Neural cell (in vitro differentiated cells): ENCODE data around the gene KLF13. TPM values are rescaled to one million over a fixed set of nuclear protein-coding genes. Genes with fewer than 3 reads are reported as not detected.

Experiments used
- H2AFZ ChIP-seq: fragments of 200-600, 300-800 bp; sonication (generic), shearing (Covaris generic); 2 replicates; pipeline ENCODE4 v1.6.0; 2014; ENCODE audit warnings: low read depth, mild to moderate bottlenecking, antibody characterized with exemption, low read length, moderate library complexity
- H3F3A ChIP-seq: fragments of 200-600 bp; shearing (Covaris generic); 2 replicates; pipeline ENCODE4 v1.6.1; 2016; ENCODE audit warnings: mild to moderate bottlenecking, moderate library complexity, mixed read lengths, antibody characterized with exemption, low read length; ENCODE audit not compliant: insufficient read depth, poor library complexity, severe bottlenecking
- H3K27ac ChIP-seq: fragments of 200-600, 300-800 bp; sonication (generic), shearing (Covaris generic); 2 replicates; pipeline ENCODE4 v1.5.1; 2014; ENCODE audit warnings: mild to moderate bottlenecking, low read length, moderate library complexity
- H3K27me3 ChIP-seq: fragments of 300-800, 200-600 bp; sonication (generic), shearing (Covaris generic); 2 replicates; pipeline ENCODE4 v1.6.0; 2014; ENCODE audit warnings: mild to moderate bottlenecking, low read depth, low read length, moderate library complexity; ENCODE audit not compliant: insufficient read depth
- H3K36me3 ChIP-seq: fragments of 300-800, 200-600 bp; sonication (generic), shearing (Covaris generic); 2 replicates; pipeline ENCODE4 v1.5.1; 2014; ENCODE audit warnings: mild to moderate bottlenecking, antibody characterized with exemption, low read length, moderate library complexity; ENCODE audit not compliant: insufficient read depth
- H3K4me2 ChIP-seq: fragments of 300-800, 200-600 bp; sonication (generic), shearing (Covaris generic); 2 replicates; pipeline ENCODE4 v1.6.0; 2014; ENCODE audit warnings: mild to moderate bottlenecking, low read length
- H3K4me3 ChIP-seq: fragments of 300-800, 200-600 bp; sonication (generic), shearing (Covaris generic); 2 replicates; pipeline ENCODE4 v1.5.1; 2014; ENCODE audit warnings: mild to moderate bottlenecking, low read length, moderate library complexity
- H3K79me2 ChIP-seq: fragments of 200-600 bp; shearing (Covaris generic); replicated peaks from 2 replicates; pipeline ENCODE4 v1.6.0; 2014; ENCODE audit warnings: mild to moderate bottlenecking, low read length, moderate library complexity; ENCODE audit not compliant: insufficient read depth
- H3K9ac ChIP-seq: fragments of 300-800, 200-600 bp; sonication (generic), shearing (Covaris generic); 2 replicates; pipeline ENCODE4 v1.6.1; 2016; ENCODE audit warnings: mild to moderate bottlenecking, low read length, mixed read lengths
- H3K9me2 ChIP-seq: fragments of 200-600 bp; shearing (Covaris generic); 2 replicates; pipeline ENCODE4 v1.6.1; 2016; ENCODE audit warnings: mild to moderate bottlenecking, low read length, mixed read lengths; ENCODE audit not compliant: insufficient read depth
- H3K9me3 ChIP-seq: fragments of 200-600, 300-800 bp; sonication (generic), shearing (Covaris generic); 2 replicates; pipeline ENCODE4 v1.6.1; 2016; ENCODE audit warnings: mild to moderate bottlenecking, mixed run types, low read length, moderate library complexity, mixed read lengths
- H4K20me1 ChIP-seq: fragments of 200-600 bp; shearing (Covaris generic); 2 replicates; pipeline ENCODE4 v1.6.1; 2016; ENCODE audit warnings: mild to moderate bottlenecking, mixed run types; ENCODE audit not compliant: insufficient read depth
- EP300 ChIP-seq: fragments of 450-650 bp; conservative IDR thresholded peaks from 2 replicates; pipeline ENCODE4 v1.6.1; 2014; ENCODE audit warnings: antibody characterized with exemption, mild to moderate bottlenecking, moderate library complexity; ENCODE audit not compliant: poor library complexity, severe bottlenecking
- EZH2 ChIP-seq: fragments of 200-600, 300-800 bp; shearing (Covaris generic), sonication (generic); IDR thresholded peaks from 2 replicates; pipeline ENCODE4 v1.6.1; 2014; ENCODE audit warnings: antibody characterized with exemption, low read length, borderline replicate concordance, mild to moderate bottlenecking; ENCODE audit not compliant: insufficient read depth, poor library complexity, severe bottlenecking
- MXI1 ChIP-seq: fragments of 450-650 bp; conservative IDR thresholded peaks from 2 replicates; pipeline ENCODE4 v1.6.1; 2014; ENCODE audit warnings: antibody characterized with exemption, mild to moderate bottlenecking; ENCODE audit not compliant: poor library complexity, severe bottlenecking
- POLR2AphosphoS5 ChIP-seq: IDR thresholded peaks from 2 replicates; pipeline ENCODE4 v1.6.1; 2012
- RAD21 ChIP-seq: fragments of 450-650 bp; conservative IDR thresholded peaks from 2 replicates; pipeline ENCODE4 v1.6.1; 2014; ENCODE audit warnings: antibody characterized with exemption, mild to moderate bottlenecking, moderate library complexity
- REST ChIP-seq: IDR thresholded peaks from 2 replicates; pipeline ENCODE4 v1.6.1; 2012; ENCODE audit warnings: borderline replicate concordance
- SMC3 ChIP-seq: fragments of 450-650 bp; conservative IDR thresholded peaks from 2 replicates; pipeline ENCODE4 v1.6.1; 2014; ENCODE audit warnings: antibody characterized with exemption, mild to moderate bottlenecking, moderate library complexity; ENCODE audit not compliant: poor library complexity
- TAF1 ChIP-seq: IDR thresholded peaks from 2 replicates; pipeline ENCODE4 v1.6.1; 2012; ENCODE audit warnings: low read depth
- polyA plus RNA-seq: library from polyadenylated mRNA; depleted of rRNA; stranded (reverse); fragments of >200 nt; gene quantifications from 2 replicates; pipeline ENCODE4 v1.2.3, GENCODE V29; 2014
- TF ChIP-seq, protein P1 (sequence below): fragments of 450-650 bp; IDR thresholded peaks from 2 replicates; pipeline ENCODE4 v1.5.1; 2014; ENCODE audit warnings: antibody characterized with exemption, mild to moderate bottlenecking, moderate library complexity; ENCODE audit not compliant: poor library complexity, severe bottlenecking

The KLF13 gene
- polyA plus RNA-seq, 1 donor from 2014 or later, result 17.0 TPM

DNA sequence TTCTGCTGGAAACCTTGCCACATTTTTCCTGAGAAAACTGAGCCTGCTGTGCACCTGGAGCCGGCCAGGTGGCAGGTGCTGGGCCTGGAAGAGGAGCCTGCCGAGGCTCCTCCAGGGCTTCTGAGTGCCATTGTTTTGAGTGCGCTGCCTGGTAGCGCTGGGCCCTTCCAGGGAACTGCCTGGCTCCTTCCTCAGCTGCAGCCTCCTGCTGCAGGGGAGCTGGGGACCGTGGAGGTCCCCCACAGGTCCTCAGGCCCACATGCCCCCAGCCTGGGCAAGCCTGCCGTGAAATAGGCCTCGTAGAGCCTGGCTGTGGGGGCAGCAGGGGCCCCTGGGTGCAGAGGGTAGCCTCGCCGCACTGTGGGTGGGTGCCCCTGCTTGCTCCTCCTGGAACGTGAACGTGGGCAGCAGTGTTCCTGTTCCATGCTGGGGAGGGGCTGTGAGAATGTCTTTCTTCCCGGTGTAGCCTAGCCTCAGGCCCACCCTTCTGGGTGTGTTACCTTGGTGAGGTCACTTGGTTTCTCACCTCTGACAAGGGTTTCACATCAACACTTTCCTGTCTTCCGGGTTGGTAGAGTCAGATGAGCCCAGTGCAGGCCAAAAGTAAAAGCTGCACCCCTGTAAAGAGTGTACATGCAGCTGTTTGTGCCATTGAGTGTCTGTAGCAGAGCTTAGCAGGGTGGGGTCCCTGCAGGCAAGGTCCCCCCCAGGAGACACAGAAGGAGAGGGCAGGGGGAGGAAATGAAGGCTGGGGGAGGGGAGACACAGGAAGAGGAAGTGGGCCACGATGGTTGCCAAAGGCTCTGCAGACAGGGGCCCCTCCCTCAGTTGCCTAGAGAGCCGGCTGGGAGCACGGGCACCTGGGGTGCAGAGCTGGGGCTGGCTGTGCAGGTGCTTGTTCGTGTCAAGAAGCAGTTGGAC lies 34.5 kb downstream of the KLF13 start:
- H3K36me3 ChIP-seq, result no peaks in the 10 kb centered on the region
- no peak overlapping the region for H2AFZ ChIP-seq
- H3K9ac ChIP-seq, result no peak overlapping the region
- H3K27ac ChIP-seq, result no peak overlapping the region
- H3K4me2 ChIP-seq, result no peak overlapping the region
- H3K27me3 ChIP-seq, result no peaks in the 10 kb centered on the region
- H3K79me2 ChIP-seq, result peaks cover 34% of the 10 kb centered on the region
- TF ChIP-seq REST (no peak), TAF1 (no peak), MXI1 (no peak), SMC3 (no peak), EZH2 (no peak), POLR2AphosphoS5 (no peak), RAD21 (no peak), EP300 (no peak)
- TF ChIP-seq, protein P1, sequence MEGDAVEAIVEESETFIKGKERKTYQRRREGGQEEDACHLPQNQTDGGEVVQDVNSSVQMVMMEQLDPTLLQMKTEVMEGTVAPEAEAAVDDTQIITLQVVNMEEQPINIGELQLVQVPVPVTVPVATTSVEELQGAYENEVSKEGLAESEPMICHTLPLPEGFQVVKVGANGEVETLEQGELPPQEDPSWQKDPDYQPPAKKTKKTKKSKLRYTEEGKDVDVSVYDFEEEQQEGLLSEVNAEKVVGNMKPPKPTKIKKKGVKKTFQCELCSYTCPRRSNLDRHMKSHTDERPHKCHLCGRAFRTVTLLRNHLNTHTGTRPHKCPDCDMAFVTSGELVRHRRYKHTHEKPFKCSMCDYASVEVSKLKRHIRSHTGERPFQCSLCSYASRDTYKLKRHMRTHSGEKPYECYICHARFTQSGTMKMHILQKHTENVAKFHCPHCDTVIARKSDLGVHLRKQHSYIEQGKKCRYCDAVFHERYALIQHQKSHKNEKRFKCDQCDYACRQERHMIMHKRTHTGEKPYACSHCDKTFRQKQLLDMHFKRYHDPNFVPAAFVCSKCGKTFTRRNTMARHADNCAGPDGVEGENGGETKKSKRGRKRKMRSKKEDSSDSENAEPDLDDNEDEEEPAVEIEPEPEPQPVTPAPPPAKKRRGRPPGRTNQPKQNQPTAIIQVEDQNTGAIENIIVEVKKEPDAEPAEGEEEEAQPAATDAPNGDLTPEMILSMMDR, result no peak
- H3K9me3 ChIP-seq, result no peaks in the 10 kb centered on the region
- no peaks in the 10 kb centered on the region for H4K20me1 ChIP-seq
- H3K4me3 ChIP-seq, result no peak overlapping the region
- H3K9me2 ChIP-seq, result no peaks in the 10 kb centered on the region
- H3F3A ChIP-seq, result no peaks in the 10 kb centered on the region

GRCh38 chr15:31361764-31362515 lies 35.3 kb downstream of the KLF13 start:
- Histone ChIP-seq H3K4me2 (no peak overlapping the region), H3K9ac (no peak overlapping the region), H3K79me2 (peaks cover 37% of the 10 kb centered on the region), H2AFZ (no peak overlapping the region), H3K9me2 (no peaks in the 10 kb centered on the region), H3F3A (no peaks in the 10 kb centered on the region), H3K4me3 (no peak overlapping the region), H3K27ac (no peak overlapping the region), H3K27me3 (no peaks in the 10 kb centered on the region), H3K9me3 (no peaks in the 10 kb centered on the region), H3K36me3 (no peaks in the 10 kb centered on the region), H4K20me1 (no peaks in the 10 kb centered on the region)
- TF ChIP-seq TAF1, result no peak
- no peak for TF ChIP-seq RAD21
- TF ChIP-seq, protein P1, result no peak
- TF ChIP-seq SMC3, result no peak
- no peak for TF ChIP-seq REST
- no peak for TF ChIP-seq POLR2AphosphoS5
- no peak for TF ChIP-seq EZH2
- TF ChIP-seq MXI1, result no peak
- TF ChIP-seq EP300, result no peak
